GM12891 (cell line): ENCODE measurements around the gene ZNF438.

Experiments used
- PAX5 ChIP-seq: IDR thresholded peaks from 2 replicates; pipeline ENCODE4 v1.6.1; 2011; ENCODE audit warnings: low read length, moderate library complexity, mild to moderate bottlenecking; ENCODE audit not compliant: insufficient read depth, severe bottlenecking
- POLR2A ChIP-seq: IDR thresholded peaks from 2 replicates; pipeline ENCODE4 v1.6.1; 2011; ENCODE audit warnings: low read depth, low read length, control low read depth
- POU2F2 ChIP-seq: IDR thresholded peaks from 2 replicates; pipeline ENCODE4 v1.6.1; 2011; ENCODE audit warnings: low read depth, mild to moderate bottlenecking, control low read depth, low read length, moderate library complexity
- SPI1 ChIP-seq: IDR thresholded peaks from 2 replicates; pipeline ENCODE4 v1.6.1; 2011; ENCODE audit warnings: low read depth, low read length, control low read depth

- TF ChIP-seq POLR2A, result no peak
- TF ChIP-seq PAX5, result no peak
- TF ChIP-seq POU2F2, result no peak
- no peak for TF ChIP-seq SPI1
Observed at GRCh38 chr10:30834651-30835050, 197.0 kb downstream of the ZNF438 start.
